Neural cell (in vitro differentiated cells): ENCODE data around the gene LCN10. TPM values are rescaled to one million over a fixed set of nuclear protein-coding genes. Genes with fewer than 3 reads are reported as not detected.

Experiments
- H2AFZ ChIP-seq: fragments of 200-600, 300-800 bp; sonication (generic), shearing (Covaris generic); 2 replicates; pipeline ENCODE4 v1.6.0; 2014; ENCODE audit warnings: low read depth, mild to moderate bottlenecking, antibody characterized with exemption, low read length, moderate library complexity
- H3F3A ChIP-seq: fragments of 200-600 bp; shearing (Covaris generic); 2 replicates; pipeline ENCODE4 v1.6.1; 2016; ENCODE audit warnings: mild to moderate bottlenecking, moderate library complexity, mixed read lengths, antibody characterized with exemption, low read length; ENCODE audit not compliant: insufficient read depth, poor library complexity, severe bottlenecking
- H3K27ac ChIP-seq: fragments of 200-600, 300-800 bp; sonication (generic), shearing (Covaris generic); 2 replicates; pipeline ENCODE4 v1.5.1; 2014; ENCODE audit warnings: mild to moderate bottlenecking, low read length, moderate library complexity
- H3K27me3 ChIP-seq: fragments of 300-800, 200-600 bp; sonication (generic), shearing (Covaris generic); 2 replicates; pipeline ENCODE4 v1.6.0; 2014; ENCODE audit warnings: mild to moderate bottlenecking, low read depth, low read length, moderate library complexity; ENCODE audit not compliant: insufficient read depth
- H3K36me3 ChIP-seq: fragments of 300-800, 200-600 bp; sonication (generic), shearing (Covaris generic); 2 replicates; pipeline ENCODE4 v1.5.1; 2014; ENCODE audit warnings: mild to moderate bottlenecking, antibody characterized with exemption, low read length, moderate library complexity; ENCODE audit not compliant: insufficient read depth
- H3K4me2 ChIP-seq: fragments of 300-800, 200-600 bp; sonication (generic), shearing (Covaris generic); 2 replicates; pipeline ENCODE4 v1.6.0; 2014; ENCODE audit warnings: mild to moderate bottlenecking, low read length
- H3K4me3 ChIP-seq: fragments of 300-800, 200-600 bp; sonication (generic), shearing (Covaris generic); 2 replicates; pipeline ENCODE4 v1.5.1; 2014; ENCODE audit warnings: mild to moderate bottlenecking, low read length, moderate library complexity
- H3K79me2 ChIP-seq: fragments of 200-600 bp; shearing (Covaris generic); replicated peaks from 2 replicates; pipeline ENCODE4 v1.6.0; 2014; ENCODE audit warnings: mild to moderate bottlenecking, low read length, moderate library complexity; ENCODE audit not compliant: insufficient read depth
- H3K9ac ChIP-seq: fragments of 300-800, 200-600 bp; sonication (generic), shearing (Covaris generic); 2 replicates; pipeline ENCODE4 v1.6.1; 2016; ENCODE audit warnings: mild to moderate bottlenecking, low read length, mixed read lengths
- H3K9me2 ChIP-seq: fragments of 200-600 bp; shearing (Covaris generic); 2 replicates; pipeline ENCODE4 v1.6.1; 2016; ENCODE audit warnings: mild to moderate bottlenecking, low read length, mixed read lengths; ENCODE audit not compliant: insufficient read depth
- H3K9me3 ChIP-seq: fragments of 200-600, 300-800 bp; sonication (generic), shearing (Covaris generic); 2 replicates; pipeline ENCODE4 v1.6.1; 2016; ENCODE audit warnings: mild to moderate bottlenecking, mixed run types, low read length, moderate library complexity, mixed read lengths
- H4K20me1 ChIP-seq: fragments of 200-600 bp; shearing (Covaris generic); 2 replicates; pipeline ENCODE4 v1.6.1; 2016; ENCODE audit warnings: mild to moderate bottlenecking, mixed run types; ENCODE audit not compliant: insufficient read depth
- CTCF ChIP-seq: fragments of 450-650 bp; IDR thresholded peaks from 2 replicates; pipeline ENCODE4 v1.5.1; 2014; ENCODE audit warnings: antibody characterized with exemption, mild to moderate bottlenecking, moderate library complexity; ENCODE audit not compliant: poor library complexity, severe bottlenecking
- EP300 ChIP-seq: fragments of 450-650 bp; conservative IDR thresholded peaks from 2 replicates; pipeline ENCODE4 v1.6.1; 2014; ENCODE audit warnings: antibody characterized with exemption, mild to moderate bottlenecking, moderate library complexity; ENCODE audit not compliant: poor library complexity, severe bottlenecking
- EZH2 ChIP-seq: fragments of 200-600, 300-800 bp; shearing (Covaris generic), sonication (generic); IDR thresholded peaks from 2 replicates; pipeline ENCODE4 v1.6.1; 2014; ENCODE audit warnings: antibody characterized with exemption, low read length, borderline replicate concordance, mild to moderate bottlenecking; ENCODE audit not compliant: insufficient read depth, poor library complexity, severe bottlenecking
- MXI1 ChIP-seq: fragments of 450-650 bp; conservative IDR thresholded peaks from 2 replicates; pipeline ENCODE4 v1.6.1; 2014; ENCODE audit warnings: antibody characterized with exemption, mild to moderate bottlenecking; ENCODE audit not compliant: poor library complexity, severe bottlenecking
- POLR2AphosphoS5 ChIP-seq: IDR thresholded peaks from 2 replicates; pipeline ENCODE4 v1.6.1; 2012
- RAD21 ChIP-seq: fragments of 450-650 bp; conservative IDR thresholded peaks from 2 replicates; pipeline ENCODE4 v1.6.1; 2014; ENCODE audit warnings: antibody characterized with exemption, mild to moderate bottlenecking, moderate library complexity
- SMC3 ChIP-seq: fragments of 450-650 bp; conservative IDR thresholded peaks from 2 replicates; pipeline ENCODE4 v1.6.1; 2014; ENCODE audit warnings: antibody characterized with exemption, mild to moderate bottlenecking, moderate library complexity; ENCODE audit not compliant: poor library complexity
- TAF1 ChIP-seq: IDR thresholded peaks from 2 replicates; pipeline ENCODE4 v1.6.1; 2012; ENCODE audit warnings: low read depth
- polyA plus RNA-seq: library from polyadenylated mRNA; depleted of rRNA; stranded (reverse); fragments of >200 nt; gene quantifications from 2 replicates; pipeline ENCODE4 v1.2.3, GENCODE V29; 2014
- TF ChIP-seq, protein P1 (sequence below): IDR thresholded peaks from 2 replicates; pipeline ENCODE4 v1.6.1; 2012; ENCODE audit warnings: borderline replicate concordance

Gene LCN10
- polyA plus RNA-seq, 1 donor from 2014 or later, result not detected

DNA sequence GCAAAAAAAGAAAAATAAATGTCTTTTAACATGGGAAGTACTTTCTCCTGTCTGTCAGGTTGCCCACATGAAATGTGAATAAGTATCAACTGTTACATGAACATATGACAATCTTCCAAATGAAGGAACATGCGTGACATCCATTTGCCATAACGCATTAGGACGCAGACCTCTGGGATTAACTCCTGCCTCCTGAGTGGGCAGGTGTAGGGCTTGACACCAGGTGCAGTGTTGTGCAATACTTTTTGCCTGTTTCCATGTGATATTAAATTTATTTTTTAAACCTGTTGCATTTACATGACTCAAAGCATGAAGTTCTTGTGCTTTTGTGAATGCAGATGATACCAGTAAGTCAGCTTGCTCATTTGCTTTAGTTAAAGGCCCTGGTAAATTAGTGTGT is 39.7 kb upstream of the LCN10 start:
- Histone ChIP-seq H3K4me2 (no peak overlapping the region), H3K9ac (no peak overlapping the region)

GRCh38 chr9:136779808-136780207 is 37.1 kb upstream of the LCN10 start:
- H3K9me2 ChIP-seq, result no peaks in the 10 kb centered on the region
- H3K79me2 ChIP-seq, result no peaks in the 10 kb centered on the region
- no peak overlapping the region for H2AFZ ChIP-seq
- no peak overlapping the region for H3K4me2 ChIP-seq
- H3K9me3 ChIP-seq, result no peaks in the 10 kb centered on the region
- no peaks in the 10 kb centered on the region for H3K36me3 ChIP-seq
- no peak overlapping the region for H3K4me3 ChIP-seq
- no peak overlapping the region for H3K9ac ChIP-seq
- no peak overlapping the region for H3K27ac ChIP-seq
- no peaks in the 10 kb centered on the region for H3K27me3 ChIP-seq
- TF ChIP-seq TAF1 (no peak), MXI1 (no peak), POLR2AphosphoS5 (no peak), RAD21 (no peak), EP300 (no peak), EZH2 (no peak), SMC3 (no peak), CTCF (no peak)
- TF ChIP-seq, protein P1, sequence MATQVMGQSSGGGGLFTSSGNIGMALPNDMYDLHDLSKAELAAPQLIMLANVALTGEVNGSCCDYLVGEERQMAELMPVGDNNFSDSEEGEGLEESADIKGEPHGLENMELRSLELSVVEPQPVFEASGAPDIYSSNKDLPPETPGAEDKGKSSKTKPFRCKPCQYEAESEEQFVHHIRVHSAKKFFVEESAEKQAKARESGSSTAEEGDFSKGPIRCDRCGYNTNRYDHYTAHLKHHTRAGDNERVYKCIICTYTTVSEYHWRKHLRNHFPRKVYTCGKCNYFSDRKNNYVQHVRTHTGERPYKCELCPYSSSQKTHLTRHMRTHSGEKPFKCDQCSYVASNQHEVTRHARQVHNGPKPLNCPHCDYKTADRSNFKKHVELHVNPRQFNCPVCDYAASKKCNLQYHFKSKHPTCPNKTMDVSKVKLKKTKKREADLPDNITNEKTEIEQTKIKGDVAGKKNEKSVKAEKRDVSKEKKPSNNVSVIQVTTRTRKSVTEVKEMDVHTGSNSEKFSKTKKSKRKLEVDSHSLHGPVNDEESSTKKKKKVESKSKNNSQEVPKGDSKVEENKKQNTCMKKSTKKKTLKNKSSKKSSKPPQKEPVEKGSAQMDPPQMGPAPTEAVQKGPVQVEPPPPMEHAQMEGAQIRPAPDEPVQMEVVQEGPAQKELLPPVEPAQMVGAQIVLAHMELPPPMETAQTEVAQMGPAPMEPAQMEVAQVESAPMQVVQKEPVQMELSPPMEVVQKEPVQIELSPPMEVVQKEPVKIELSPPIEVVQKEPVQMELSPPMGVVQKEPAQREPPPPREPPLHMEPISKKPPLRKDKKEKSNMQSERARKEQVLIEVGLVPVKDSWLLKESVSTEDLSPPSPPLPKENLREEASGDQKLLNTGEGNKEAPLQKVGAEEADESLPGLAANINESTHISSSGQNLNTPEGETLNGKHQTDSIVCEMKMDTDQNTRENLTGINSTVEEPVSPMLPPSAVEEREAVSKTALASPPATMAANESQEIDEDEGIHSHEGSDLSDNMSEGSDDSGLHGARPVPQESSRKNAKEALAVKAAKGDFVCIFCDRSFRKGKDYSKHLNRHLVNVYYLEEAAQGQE, result no peak
- no peaks in the 10 kb centered on the region for H4K20me1 ChIP-seq
- no peaks in the 10 kb centered on the region for H3F3A ChIP-seq

More for the DNA sequence above, 39.7 kb upstream of the LCN10 start:
- H3K36me3 ChIP-seq, result no peaks in the 10 kb centered on the region
- H4K20me1 ChIP-seq, result no peaks in the 10 kb centered on the region
- no peaks in the 10 kb centered on the region for H3K79me2 ChIP-seq
- no peaks in the 10 kb centered on the region for H3K9me3 ChIP-seq
- H3K27me3 ChIP-seq, result no peaks in the 10 kb centered on the region
- no peak overlapping the region for H2AFZ ChIP-seq
- H3K9me2 ChIP-seq, result no peaks in the 10 kb centered on the region
- H3F3A ChIP-seq, result no peaks in the 10 kb centered on the region
- H3K4me3 ChIP-seq, result no peak overlapping the region
- no peak overlapping the region for H3K27ac ChIP-seq
- TF ChIP-seq EZH2 (no peak), RAD21 (no peak), TAF1 (no peak), EP300 (no peak), CTCF (no peak), MXI1 (no peak), SMC3 (no peak), POLR2AphosphoS5 (no peak)
- TF ChIP-seq, protein P1, result no peak
